ENCODE data around the gene POC5.
"Not testable (repeated sequence)": the region's sequence is repeated elsewhere in the genome, so short reads cannot be mapped to it uniquely, and the experiment has no call there.

The POC5 gene

GRCh38 chr5:75701856-75702255 is 15.4 kb downstream of the POC5 start:
- DNase-seq, result no peak

GRCh38 chr5:75695472-75696351 is 21.5 kb downstream of the POC5 start:
- not testable (repeated sequence) for DNase-seq

GRCh38 chr5:75694781-75695180 is 22.5 kb downstream of the POC5 start:
- DNase-seq, result no peak

GRCh38 chr5:75690669-75691068 is 26.6 kb downstream of the POC5 start:
- DNase-seq, result no peak

- DNase-seq, result no peak
Observed at GRCh38 chr5:75686480-75686879, 30.8 kb downstream of the POC5 start.

- DNase-seq, result no peak
Observed at GRCh38 chr5:75685141-75685540, 32.1 kb downstream of the POC5 start.

- DNase-seq, result no peak
Observed at GRCh38 chr5:75681125-75681830, 36.0 kb downstream of the POC5 start.

- DNase-seq, result no peak
Observed at GRCh38 chr5:75678155-75678554, 39.1 kb downstream of the POC5 start.

- no peak for DNase-seq
Observed at GRCh38 chr5:75677607-75678006, 39.6 kb downstream of the POC5 start.

GRCh38 chr5:75675783-75676182 is 41.5 kb downstream of the POC5 start:
- no peak for DNase-seq

GRCh38 chr5:75672616-75673015 is 44.6 kb downstream of the POC5 start:
- no peak for DNase-seq

GRCh38 chr5:75671506-75671905 is 45.7 kb downstream of the POC5 start:
- DNase-seq, result no peak

- DNase-seq, result no peak
Observed at GRCh38 chr5:75670577-75670976, 46.7 kb downstream of the POC5 start.

- peak; percentile 79 for DNase-seq
Observed at GRCh38 chr5:75668977-75669689, 48.1 kb downstream of the POC5 start.

- no peak for DNase-seq
Observed at GRCh38 chr5:75668445-75668844, 48.8 kb downstream of the POC5 start.

GRCh38 chr5:75667586-75667985 is 49.7 kb downstream of the POC5 start:
- no peak for DNase-seq

- no peak for DNase-seq
Observed at GRCh38 chr5:75666801-75667200, 50.4 kb downstream of the POC5 start.

- DNase-seq, result no peak
Observed at GRCh38 chr5:75664979-75665378, 52.3 kb downstream of the POC5 start.

- DNase-seq, result no peak
Observed at GRCh38 chr5:75663579-75664284, 53.5 kb downstream of the POC5 start.

- no peak for DNase-seq
Observed at GRCh38 chr5:75662061-75662460, 55.2 kb downstream of the POC5 start.

GRCh38 chr5:75660678-75661465 is 56.4 kb downstream of the POC5 start:
- DNase-seq, result no peak

- no peak for DNase-seq
Observed at GRCh38 chr5:75659791-75660450, 57.3 kb downstream of the POC5 start.

All from stimulated activated CD4-positive, alpha-beta T cell treated with anti-CD3 and anti-CD28 coated beads, Interleukin-1b, Interleukin-23, amount 100 ng/mL, for 48 hours (primary cell).